DMS79 treated with DMSO at 0.1 percent for 48 hours (cell line): ENCODE measurements around the gene SH3BGRL.
"Not testable (repeated sequence)": the region's sequence is repeated elsewhere in the genome, so short reads cannot be mapped to it uniquely, and the experiment has no call there.

ENCODE experiments used
- DNase-seq: peaks from one replicate; lab custom pipeline; 2025; lab: John Stamatoyannopoulos, UW

Gene SH3BGRL

DNA sequence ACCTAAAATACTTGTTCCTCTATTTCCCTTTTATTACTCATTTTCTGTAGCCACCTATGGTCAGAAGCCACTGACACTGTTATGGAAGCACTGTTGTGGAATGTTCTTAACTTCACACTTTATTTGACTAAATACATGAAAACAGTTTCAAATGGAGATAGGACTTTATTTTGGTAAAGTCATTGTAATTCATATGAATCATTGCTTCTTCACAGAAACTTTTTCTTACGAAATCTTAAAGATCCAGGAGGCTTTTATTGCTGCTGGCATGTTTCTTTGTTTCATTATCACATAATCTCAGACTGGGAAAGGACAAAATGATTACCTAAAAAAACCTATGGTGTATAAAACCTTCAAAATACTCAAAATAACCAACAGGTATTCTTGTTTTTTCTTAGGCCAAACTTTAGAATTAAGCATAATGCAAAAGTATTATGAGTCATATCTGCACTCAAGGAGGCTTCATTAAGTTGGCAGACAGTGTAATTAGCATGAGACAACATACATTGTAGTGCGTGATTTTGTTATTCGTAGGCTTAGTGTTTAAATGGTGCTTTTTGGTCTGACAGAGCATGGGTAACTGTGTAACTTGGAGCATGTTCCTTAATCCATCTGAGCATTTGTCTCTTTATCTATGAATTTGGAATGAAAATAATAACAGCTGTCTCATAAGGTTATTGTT is 58.0 kb downstream of the SH3BGRL start:
- DNase-seq: no peak

DNA sequence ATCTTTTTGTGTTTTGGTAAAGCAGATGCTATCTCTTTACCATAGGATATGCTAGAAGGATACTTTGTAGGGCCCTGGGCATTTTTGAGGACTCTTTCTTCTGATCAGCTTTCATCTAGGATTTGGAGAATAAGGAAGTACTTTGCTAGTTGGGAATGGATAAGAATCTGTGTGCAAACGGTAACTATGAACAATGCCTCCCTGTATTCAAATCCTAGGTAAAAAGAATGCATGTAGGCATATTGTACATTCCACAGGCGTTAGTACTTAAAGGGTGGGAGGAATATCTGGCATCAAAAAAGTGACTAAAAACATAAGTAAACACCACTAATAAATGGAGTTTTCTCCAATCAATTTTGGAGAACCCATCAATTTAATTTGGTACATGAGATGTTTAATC is 59.7 kb downstream of the SH3BGRL start:
- no peak for DNase-seq

DNA sequence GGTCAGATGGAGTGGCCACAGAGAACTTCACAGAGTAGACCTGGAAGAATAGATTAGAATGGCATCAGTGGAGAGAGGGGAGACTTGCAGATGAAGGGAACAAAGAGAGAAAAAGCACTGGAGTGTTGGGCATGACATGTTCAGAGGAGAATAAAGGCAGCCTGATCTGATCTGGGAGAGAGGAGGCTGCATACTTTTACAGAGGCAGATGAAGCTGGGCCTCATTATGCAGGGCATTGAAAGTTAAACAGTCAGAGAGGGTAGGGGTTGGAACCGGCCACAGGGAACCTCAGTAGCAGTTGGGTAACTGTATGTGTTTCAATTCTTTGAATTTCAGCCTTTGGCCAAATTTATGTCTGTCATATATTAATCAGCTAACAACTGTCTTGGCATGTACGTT is 61.2 kb downstream of the SH3BGRL start:
- DNase-seq: no peak

GRCh38 chrX:81278616-81279015 is 76.7 kb downstream of the SH3BGRL start:
- no peak for DNase-seq

DNA sequence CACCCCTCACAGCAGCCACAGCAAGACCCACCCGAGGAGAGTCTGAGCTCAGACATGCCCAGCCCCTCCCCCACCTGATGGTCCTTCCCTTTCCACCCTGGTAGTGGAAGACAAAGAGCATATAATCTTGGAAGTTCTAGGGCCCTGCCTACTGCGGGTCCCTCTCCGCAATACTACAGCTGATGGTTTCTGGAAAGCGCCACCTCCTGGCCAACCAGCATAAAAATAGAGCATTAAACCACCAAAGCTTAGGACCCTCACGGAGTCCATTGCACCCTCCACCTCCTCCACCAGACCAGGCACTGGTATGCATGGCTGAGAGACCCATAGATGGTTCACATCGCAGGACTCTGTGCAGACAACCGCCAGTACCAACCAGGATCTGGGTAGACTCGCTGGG is 78.2 kb downstream of the SH3BGRL start:
- DNase-seq: no peak

DNA sequence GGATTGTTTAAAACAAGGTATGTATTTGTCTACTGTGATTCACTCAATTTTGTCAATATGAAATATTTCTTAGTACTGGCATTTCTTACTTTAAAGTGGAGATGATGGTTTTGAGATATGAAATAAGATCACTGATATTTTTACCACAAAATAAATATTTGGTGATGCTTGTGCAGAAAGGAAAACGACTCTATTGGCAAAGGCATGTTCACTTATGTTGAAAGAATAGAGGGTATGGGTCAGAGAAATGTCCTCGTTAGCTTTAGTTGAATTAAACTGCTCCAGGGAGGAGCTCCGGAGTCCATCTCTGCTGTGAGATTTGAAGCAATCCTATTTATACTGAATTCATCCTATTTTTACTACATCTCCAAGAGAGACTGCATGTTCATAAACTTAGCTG is 84.2 kb downstream of the SH3BGRL start:
- no peak for DNase-seq

GRCh38 chrX:81286608-81287007 is 84.7 kb downstream of the SH3BGRL start:
- no peak for DNase-seq

DNA sequence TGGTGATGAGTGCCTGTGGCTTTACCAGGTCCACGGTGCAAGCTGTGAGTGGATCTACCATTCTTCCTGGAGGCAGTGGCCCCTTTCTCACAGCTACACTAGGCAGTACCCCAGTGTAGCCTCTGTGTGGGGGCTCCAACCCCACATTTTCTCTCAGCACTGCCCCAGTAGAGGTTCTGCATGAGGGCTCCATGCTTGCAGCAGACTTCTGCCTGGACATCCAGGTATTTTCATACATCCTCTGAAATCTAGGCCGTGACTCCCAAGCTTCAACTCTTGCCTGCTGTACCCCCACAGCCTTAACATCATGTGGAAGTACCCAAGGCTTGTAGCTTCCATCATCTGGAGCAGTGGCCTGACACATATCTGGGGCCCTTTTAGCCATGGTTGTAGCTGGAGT is 90.1 kb downstream of the SH3BGRL start:
- no peak for DNase-seq

DNA sequence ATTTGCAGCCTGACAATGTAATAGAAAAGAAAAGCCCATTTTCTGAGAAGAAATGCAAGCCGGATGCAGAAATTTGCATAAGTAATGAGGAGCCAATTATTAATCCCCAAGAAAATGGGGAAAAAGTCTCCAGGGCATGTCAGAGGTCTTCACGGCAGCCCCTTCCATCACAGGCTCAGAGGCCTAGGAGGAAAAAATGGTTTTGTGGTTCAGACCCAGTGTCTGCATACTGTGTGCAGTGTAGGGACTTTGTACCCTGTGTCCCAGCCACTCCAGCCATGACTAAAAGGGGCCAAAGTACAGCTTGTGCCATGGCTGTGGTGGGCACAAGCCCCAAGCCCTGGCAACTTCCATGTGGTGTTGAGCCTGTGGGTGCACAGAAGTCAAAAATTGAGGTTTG is 92.2 kb downstream of the SH3BGRL start:
- DNase-seq: no peak

- no peak for DNase-seq
Observed at GRCh38 chrX:81301877-81302276, 100.0 kb downstream of the SH3BGRL start.

DNA sequence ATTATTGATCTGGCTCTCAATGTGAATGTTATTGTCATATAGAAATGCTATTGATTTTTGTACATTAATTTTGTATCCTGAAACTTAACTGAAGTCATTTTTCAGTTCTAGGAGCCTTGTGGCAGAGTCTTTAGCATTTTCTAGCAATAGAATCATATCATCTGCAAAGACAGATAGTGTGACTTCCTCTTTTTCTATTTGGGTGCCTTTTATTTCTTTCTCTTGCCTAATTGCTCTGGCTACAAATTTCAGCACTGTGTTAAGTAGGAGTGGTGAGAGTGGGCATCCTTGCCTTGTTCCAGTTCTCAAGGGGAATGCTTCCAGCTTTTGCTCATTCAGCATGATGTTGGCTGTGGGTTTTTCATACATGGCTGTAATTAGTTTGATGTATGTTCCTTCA is 102.7 kb downstream of the SH3BGRL start:
- no peak for DNase-seq

DNA sequence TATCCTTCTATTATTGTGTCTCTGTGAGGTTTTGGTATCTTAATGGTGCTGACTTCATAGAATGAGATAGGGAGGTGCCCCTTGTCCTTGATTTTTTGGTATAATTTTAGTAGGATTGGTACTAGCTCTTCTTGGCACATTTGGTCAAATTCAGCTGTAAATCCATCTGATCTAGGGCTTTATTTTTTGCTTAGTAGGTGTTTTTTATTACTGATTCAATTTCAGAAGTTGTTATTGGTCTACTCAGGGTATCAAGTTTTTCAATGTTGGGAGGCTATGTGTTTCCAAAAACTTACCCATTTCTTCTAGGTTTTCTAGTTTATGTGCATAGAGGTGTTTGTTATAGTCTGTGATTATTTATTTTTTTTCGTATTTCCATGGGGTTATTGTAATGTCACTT is 103.3 kb downstream of the SH3BGRL start:
- DNase-seq: no peak

DNA sequence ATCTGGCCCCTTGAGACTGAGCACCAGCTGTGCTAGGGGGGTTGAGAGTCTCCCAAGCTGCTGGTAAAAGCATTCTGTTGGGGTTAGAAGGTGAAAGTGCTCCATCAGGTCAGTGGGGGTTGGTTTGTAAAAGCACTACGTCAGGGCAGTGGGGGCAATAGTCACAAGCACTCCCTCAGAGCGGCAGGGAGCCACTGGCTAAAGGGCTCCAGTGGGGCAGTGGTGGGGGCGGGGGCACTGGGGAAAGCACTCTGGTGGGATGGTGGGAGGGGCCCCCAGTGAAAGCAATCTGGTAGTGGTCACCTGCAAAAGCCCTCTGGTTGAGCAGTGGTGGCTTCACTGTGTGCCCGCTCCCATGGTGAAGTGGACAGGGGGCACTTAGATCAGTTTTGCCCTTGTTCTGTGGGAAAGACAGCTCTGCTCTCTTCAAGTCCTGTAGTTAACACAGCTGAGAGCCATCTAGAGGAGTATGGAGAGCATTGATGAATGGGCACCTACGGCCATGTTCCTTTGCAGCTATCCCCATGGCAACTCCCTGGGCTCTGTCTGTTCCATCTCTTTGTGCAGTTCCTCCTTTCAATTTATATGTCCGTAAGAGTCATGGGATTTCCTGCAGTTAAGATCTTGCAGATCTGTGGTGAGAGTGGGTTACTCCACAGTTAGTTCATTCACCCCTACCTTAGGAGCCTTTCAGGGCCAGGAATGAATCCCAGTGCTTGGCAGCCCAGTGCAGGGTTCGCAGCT is 106.4 kb downstream of the SH3BGRL start:
- DNase-seq: no peak

- no peak for DNase-seq
Observed at GRCh38 chrX:81316163-81316562, 114.3 kb downstream of the SH3BGRL start.

DNA sequence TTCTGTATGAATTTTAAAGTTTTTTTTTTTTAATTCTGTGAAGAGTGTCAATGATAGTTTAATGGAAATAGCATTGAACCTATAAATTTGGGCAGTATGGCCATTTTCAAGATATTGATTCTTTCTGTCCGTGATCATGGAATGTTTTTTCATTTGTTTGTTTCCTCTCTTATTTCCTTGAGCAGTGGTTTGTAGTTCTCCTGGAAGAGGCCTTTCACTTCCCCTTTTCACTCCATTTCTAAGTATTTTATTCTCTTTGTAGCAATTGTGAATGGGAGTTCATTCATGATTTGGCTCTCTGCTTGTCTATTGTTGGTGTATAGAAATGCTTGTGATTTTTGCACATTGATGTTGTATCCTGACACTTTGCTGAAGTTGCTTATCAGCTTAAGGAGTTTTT is 129.8 kb downstream of the SH3BGRL start:
- not testable (repeated sequence) for DNase-seq

DNA sequence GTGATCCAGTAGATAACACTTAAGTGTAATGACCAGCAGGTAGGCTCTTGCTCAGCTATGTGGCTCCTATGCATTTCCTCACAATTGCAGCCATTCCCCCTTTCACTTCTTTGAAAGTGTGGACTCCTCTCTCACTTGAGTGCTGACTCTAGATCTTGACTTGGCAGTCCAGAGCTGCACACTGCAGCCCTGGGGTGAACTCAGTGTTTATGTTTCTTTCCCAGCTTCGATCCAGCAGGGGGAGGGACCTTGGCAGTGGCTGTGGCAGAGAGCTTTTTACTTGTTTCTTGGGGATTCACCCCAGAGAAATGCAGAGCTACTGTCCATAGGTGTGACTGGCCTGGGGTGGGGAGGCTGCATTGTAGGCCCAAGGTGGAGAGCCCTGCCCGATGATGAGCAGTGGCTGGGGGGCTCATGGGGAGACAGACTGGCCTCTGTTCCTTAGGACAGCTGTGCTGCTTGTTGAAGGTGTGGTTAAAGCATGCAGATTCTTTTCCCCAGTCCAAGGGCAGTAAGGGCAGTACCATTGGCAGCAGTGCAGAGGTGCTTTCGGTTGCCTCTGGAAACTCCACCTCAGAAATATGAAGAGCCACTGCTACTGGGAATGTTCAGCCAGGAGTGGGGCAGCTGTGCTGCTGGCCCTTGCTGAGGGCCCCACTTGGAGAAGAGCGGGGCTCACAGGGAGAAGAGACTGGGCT is 134.7 kb downstream of the SH3BGRL start:
- no peak for DNase-seq

DNA sequence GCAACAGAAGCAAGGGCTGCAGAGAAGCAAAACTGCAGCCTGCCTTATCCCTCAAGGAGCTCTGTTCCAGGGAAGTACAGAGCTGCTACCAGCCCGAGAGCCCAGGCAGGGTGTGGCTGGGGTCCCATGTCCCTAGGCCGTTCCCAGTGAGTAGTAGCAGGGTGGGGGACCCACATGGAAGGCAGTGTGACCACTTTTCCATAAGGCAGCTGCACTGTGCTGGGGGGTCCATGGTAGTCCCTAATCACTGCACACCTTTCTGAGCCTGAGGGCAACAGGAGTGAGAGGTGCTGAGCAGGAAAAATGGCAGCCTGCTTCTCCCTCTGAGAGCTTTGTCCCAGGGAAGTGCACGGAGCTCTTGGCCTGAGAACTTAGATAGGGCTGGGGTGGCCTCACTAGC is 135.9 kb downstream of the SH3BGRL start:
- no peak for DNase-seq

DNA sequence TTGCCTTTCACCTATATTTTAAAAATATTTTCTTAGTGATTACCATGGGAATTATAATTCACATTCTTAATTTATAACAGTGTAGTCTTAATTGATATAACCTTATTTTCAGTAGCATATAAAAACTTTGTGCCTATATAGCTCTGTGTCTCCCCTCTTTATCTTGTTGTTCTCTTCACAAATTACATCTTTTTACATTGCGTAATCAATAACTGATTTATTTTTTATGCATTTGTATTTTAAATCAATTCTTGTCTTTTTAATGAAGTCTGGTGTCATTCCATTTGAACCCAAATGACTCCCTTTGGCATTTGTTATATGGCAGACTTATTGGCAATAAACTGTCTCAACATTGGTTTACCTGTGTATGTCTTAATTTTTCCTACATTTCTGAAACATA is 137.0 kb downstream of the SH3BGRL start:
- no peak for DNase-seq

DNA sequence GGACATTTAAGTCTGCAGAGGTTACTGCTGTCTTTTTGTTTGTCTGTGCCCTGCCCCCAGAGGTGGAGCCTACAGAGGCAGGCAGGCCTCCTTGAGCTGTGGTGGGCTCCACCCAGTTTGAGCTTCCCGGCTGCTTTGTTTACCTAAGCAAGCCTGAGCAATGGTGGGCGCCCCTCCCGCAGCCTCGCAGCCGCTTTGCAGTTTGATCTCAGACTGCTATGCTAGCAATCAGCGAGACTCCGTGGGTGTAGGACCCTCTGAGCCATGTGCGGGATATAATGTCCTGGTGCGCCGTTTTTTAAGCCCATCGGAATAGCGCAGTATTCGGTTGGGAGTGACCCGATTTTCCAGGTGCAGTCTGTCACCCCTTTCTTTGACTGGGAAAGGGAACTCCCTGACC is 143.4 kb downstream of the SH3BGRL start:
- DNase-seq: not testable (repeated sequence)
